Liver (tissue), 9 donors: ENCODE data around the gene SHC3. TPM values are rescaled to one million over a fixed set of nuclear protein-coding genes. Genes with fewer than 3 reads are reported as not detected.

Experiments used
- DNase-seq: peaks from one replicate; pipeline ENCODE4 v3.0.0-alpha.2; 2017; ENCODE audit warnings: low spot score
- H3K27ac ChIP-seq, 2 donors: one replicate each; pipeline ENCODE4 v1.7.0; 2013; ENCODE audit warnings: inconsistent platforms in 2 of 2, low read length in 2 of 2, control low read depth in 1 of 2, low read depth in 1 of 2, mild to moderate bottlenecking in 1 of 2
- H3K27me3 ChIP-seq, 4 donors: one replicate each; pipeline versions ENCODE4 v1.6.1 to v1.7.0; 2013; ENCODE audit warnings: low read length in 3 of 4, inconsistent platforms in 1 of 4, mild to moderate bottlenecking in 1 of 4, moderate library complexity in 1 of 4; ENCODE audit not compliant: control insufficient read depth in 4 of 4, insufficient read depth in 4 of 4
- H3K36me3 ChIP-seq, 4 donors: one replicate each; pipeline versions ENCODE4 v1.6.1 to v1.7.0; 2013; ENCODE audit warnings: low read length in 3 of 4, mild to moderate bottlenecking in 3 of 4, low read depth in 1 of 4, moderate library complexity in 1 of 4; ENCODE audit not compliant: control insufficient read depth in 4 of 4, insufficient read depth in 3 of 4
- H3K4me1 ChIP-seq, 4 donors: one replicate each; pipeline versions ENCODE4 v1.6.1 to v1.7.0; 2013; ENCODE audit warnings: low read length in 3 of 4, mild to moderate bottlenecking in 3 of 4, moderate library complexity in 1 of 4; ENCODE audit not compliant: control insufficient read depth in 4 of 4, insufficient read depth in 4 of 4
- H3K4me3 ChIP-seq, 3 donors: one replicate each; pipeline versions ENCODE4 v1.6.1 to v1.7.0; 2013; ENCODE audit warnings: low read length in 3 of 3, control low read depth in 1 of 3, low read depth in 1 of 3, mild to moderate bottlenecking in 1 of 3
- H3K9ac ChIP-seq, 2 donors: one replicate each; pipeline ENCODE4 v1.7.0; 2013; ENCODE audit warnings: low read length in 2 of 2, mild to moderate bottlenecking in 2 of 2, moderate library complexity in 2 of 2, control low read depth in 1 of 2, low read depth in 1 of 2
- H3K9me3 ChIP-seq, 4 donors: one replicate each; pipeline versions ENCODE4 v1.6.1 to v1.7.0; 2013; ENCODE audit warnings: low read length in 3 of 4; ENCODE audit not compliant: control insufficient read depth in 4 of 4
- ATF3 ChIP-seq: IDR thresholded peaks from 2 replicates; pipeline ENCODE4 v1.6.1; 2016; ENCODE audit warnings: antibody characterized with exemption
- EGR1 ChIP-seq, 2 donors: IDR thresholded peaks; 2 replicates each; pipeline ENCODE4 v1.6.1; 2016 to 2018; ENCODE audit warnings: antibody characterized with exemption in 2 of 2, low read depth in 2 of 2
- FOXA1 ChIP-seq: IDR thresholded peaks from 2 replicates; pipeline ENCODE4 v1.6.1; 2016; ENCODE audit warnings: antibody characterized with exemption
- FOXA2 ChIP-seq: IDR thresholded peaks from 2 replicates; pipeline ENCODE4 v1.6.1; 2016; ENCODE audit warnings: antibody characterized with exemption
- HNF4A ChIP-seq, 2 donors: conservative IDR thresholded peaks; 2 replicates each; pipeline ENCODE4 v1.6.1; 2016; ENCODE audit warnings: antibody characterized with exemption in 2 of 2, mild to moderate bottlenecking in 2 of 2
- HNF4G ChIP-seq: IDR thresholded peaks from 2 replicates; pipeline ENCODE4 v1.6.1; 2016; ENCODE audit warnings: antibody characterized with exemption
- NR2F2 ChIP-seq: IDR thresholded peaks from 2 replicates; pipeline ENCODE4 v1.6.1; 2016; ENCODE audit warnings: antibody characterized with exemption
- RAD21 ChIP-seq, 2 donors: IDR thresholded peaks; 2 replicates each; pipeline ENCODE4 v1.6.1; 2016; ENCODE audit warnings: antibody characterized with exemption in 2 of 2, mild to moderate bottlenecking in 2 of 2
- YY1 ChIP-seq: IDR thresholded peaks from 2 replicates; pipeline ENCODE4 v1.6.1; 2016; ENCODE audit warnings: antibody characterized with exemption, mild to moderate bottlenecking
- WGBS: extraction: QIAGEN DNeasy Blood & Tissue Kit; methylation state at CpG from one replicate; pipeline ENCODE4 v1.1.7; 2013; 5-methylcytosine and 5-hydroxymethylcytosine counted together
- polyA plus RNA-seq, 2 donors: library from polyadenylated mRNA; stranded (reverse) in 1 of 2; unstranded in 1 of 2; fragments of 200-250 nt in 1 of 2; fragments of >200 nt in 1 of 2; fragmentation: Nextera tagmentation in 1 of 2; extraction: Ambion mirVana in 1 of 2; gene quantifications; one replicate each; pipeline versions ENCODE4 v1.2.1 to v1.2.3, GENCODE V29; 2013 to 2015
- total RNA-seq, 2 donors: library from RNA; depleted of rRNA; stranded (reverse); fragments of >200 nt; gene quantifications; one replicate each; pipeline ENCODE4 v1.2.3, GENCODE V29; 2014
- TF ChIP-seq, protein P1 (sequence below): IDR thresholded peaks from 2 replicates; pipeline ENCODE4 v1.6.1; 2016; ENCODE audit warnings: antibody characterized with exemption
- TF ChIP-seq, protein P2 (sequence below): IDR thresholded peaks from 2 replicates; pipeline ENCODE4 v1.6.1; 2016; ENCODE audit warnings: antibody characterized with exemption
- TF ChIP-seq, protein P3 (sequence below): IDR thresholded peaks from 2 replicates; pipeline ENCODE4 v1.6.1; 2016; ENCODE audit warnings: antibody characterized with exemption, mild to moderate bottlenecking
- donor health status: healthy.
- donor health status: healthy.
- donor health status: healthy.
- donor health status: healthy.
- donor health status: healthy.

SHC3 gene
- total and polyA plus RNA-seq, 4 donors: 0.03 to 0.08 (median 0.04) TPM

DNA sequence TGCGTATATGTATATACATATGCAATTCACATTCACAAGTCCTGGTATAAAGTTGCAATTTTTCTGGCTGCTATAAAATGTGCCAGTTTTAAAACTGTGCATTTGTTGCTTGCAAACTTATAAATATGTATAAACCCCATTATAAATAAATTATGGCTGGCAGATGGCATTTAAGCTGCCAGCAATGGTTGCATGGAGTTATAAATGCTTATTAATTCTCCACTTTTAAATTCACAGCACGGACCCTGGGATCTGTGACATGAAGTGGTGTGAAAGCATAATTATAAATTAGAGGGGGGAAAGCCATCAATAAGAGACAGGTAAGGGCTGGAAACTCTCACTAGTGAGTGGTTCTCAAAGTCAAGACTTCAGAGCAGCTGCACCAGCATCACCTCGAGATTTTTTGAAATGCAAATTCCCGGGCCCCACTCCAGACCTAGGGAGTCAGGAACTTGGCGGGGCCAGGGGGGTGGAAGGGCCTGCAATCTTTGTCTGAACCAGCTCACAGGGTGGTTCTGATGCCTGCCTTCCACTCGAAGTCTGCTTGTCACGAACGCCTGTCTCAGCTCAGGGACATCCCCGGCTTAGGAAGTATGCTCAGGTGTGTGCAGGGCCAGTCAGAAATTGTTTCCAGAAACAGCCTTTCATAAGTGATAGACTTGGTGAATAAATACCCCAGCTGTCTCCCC lies 170.4 kb downstream of the SHC3 start:
- H3K4me3 ChIP-seq: no peak overlapping the region
- no peaks in the 10 kb centered on the region for H3K36me3 ChIP-seq
- no peak overlapping the region for H3K9ac ChIP-seq
- no peak for DNase-seq
- no peaks in the 10 kb centered on the region for H3K9me3 ChIP-seq
- WGBS: 83% methylated on average over 9 of the region's 9 CpGs
- H3K27ac ChIP-seq: no peak overlapping the region
- no peaks in the 10 kb centered on the region for H3K27me3 ChIP-seq
- no peaks in the 10 kb centered on the region for H3K4me1 ChIP-seq
- TF ChIP-seq, protein P1, sequence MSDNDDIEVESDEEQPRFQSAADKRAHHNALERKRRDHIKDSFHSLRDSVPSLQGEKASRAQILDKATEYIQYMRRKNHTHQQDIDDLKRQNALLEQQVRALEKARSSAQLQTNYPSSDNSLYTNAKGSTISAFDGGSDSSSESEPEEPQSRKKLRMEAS: no peak
- no peak for TF ChIP-seq ATF3

GRCh38 chr9:89006996-89007967 lies 171.3 kb downstream of the SHC3 start:
- Histone ChIP-seq H3K4me3 (no peak overlapping the region), H3K36me3 (no peaks in the 10 kb centered on the region), H3K9ac (no peak overlapping the region), H3K27ac (no peak overlapping the region), H3K27me3 (peaks cover 0 to 1% (median 0%) of the 10 kb centered on the region in 4 donors), H3K4me1 (no peaks in the 10 kb centered on the region), H3K9me3 (no peaks in the 10 kb centered on the region)
- WGBS: 73% methylated on average over 9 of the region's 9 CpGs
- no peak for DNase-seq
- no peak for TF ChIP-seq HNF4A (conservative IDR thresholded peaks at IDR 0.05)
- TF ChIP-seq FOXA2: no peak
- TF ChIP-seq YY1: no peak
- TF ChIP-seq, protein P2, sequence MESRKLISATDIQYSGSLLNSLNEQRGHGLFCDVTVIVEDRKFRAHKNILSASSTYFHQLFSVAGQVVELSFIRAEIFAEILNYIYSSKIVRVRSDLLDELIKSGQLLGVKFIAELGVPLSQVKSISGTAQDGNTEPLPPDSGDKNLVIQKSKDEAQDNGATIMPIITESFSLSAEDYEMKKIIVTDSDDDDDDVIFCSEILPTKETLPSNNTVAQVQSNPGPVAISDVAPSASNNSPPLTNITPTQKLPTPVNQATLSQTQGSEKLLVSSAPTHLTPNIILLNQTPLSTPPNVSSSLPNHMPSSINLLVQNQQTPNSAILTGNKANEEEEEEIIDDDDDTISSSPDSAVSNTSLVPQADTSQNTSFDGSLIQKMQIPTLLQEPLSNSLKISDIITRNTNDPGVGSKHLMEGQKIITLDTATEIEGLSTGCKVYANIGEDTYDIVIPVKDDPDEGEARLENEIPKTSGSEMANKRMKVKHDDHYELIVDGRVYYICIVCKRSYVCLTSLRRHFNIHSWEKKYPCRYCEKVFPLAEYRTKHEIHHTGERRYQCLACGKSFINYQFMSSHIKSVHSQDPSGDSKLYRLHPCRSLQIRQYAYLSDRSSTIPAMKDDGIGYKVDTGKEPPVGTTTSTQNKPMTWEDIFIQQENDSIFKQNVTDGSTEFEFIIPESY: no peak
- no peak for TF ChIP-seq HNF4G
- TF ChIP-seq, protein P3, sequence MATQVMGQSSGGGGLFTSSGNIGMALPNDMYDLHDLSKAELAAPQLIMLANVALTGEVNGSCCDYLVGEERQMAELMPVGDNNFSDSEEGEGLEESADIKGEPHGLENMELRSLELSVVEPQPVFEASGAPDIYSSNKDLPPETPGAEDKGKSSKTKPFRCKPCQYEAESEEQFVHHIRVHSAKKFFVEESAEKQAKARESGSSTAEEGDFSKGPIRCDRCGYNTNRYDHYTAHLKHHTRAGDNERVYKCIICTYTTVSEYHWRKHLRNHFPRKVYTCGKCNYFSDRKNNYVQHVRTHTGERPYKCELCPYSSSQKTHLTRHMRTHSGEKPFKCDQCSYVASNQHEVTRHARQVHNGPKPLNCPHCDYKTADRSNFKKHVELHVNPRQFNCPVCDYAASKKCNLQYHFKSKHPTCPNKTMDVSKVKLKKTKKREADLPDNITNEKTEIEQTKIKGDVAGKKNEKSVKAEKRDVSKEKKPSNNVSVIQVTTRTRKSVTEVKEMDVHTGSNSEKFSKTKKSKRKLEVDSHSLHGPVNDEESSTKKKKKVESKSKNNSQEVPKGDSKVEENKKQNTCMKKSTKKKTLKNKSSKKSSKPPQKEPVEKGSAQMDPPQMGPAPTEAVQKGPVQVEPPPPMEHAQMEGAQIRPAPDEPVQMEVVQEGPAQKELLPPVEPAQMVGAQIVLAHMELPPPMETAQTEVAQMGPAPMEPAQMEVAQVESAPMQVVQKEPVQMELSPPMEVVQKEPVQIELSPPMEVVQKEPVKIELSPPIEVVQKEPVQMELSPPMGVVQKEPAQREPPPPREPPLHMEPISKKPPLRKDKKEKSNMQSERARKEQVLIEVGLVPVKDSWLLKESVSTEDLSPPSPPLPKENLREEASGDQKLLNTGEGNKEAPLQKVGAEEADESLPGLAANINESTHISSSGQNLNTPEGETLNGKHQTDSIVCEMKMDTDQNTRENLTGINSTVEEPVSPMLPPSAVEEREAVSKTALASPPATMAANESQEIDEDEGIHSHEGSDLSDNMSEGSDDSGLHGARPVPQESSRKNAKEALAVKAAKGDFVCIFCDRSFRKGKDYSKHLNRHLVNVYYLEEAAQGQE: no peak
- no peak for TF ChIP-seq RAD21 (IDR thresholded peaks at IDR 0.05)
- no peak for TF ChIP-seq NR2F2
- no peak for TF ChIP-seq FOXA1
- TF ChIP-seq EGR1 (IDR thresholded peaks at IDR 0.05; ENCODE audit: low read depth in 2 of 2): no peak
